GM13976 (cell line): ENCODE results near the gene DACT2.

Source experiments
- DNase-seq: peaks from one replicate; pipeline ENCODE4 v3.0.0; 2012; ENCODE audit warnings: low spot score
- CTCF ChIP-seq: IDR thresholded peaks from 2 replicates; pipeline ENCODE4 v1.5.1; 2012; ENCODE audit warnings: borderline replicate concordance, mild to moderate bottlenecking; ENCODE audit not compliant: insufficient read depth; ENCODE audit errors: extremely low read depth, missing control alignments, control extremely low read depth
- in situ Hi-C: fragments of 300-500 bp; cut with MboI; formaldehyde crosslinking; loops from one replicate; pipeline ENCODE4 v1.12.0; 2022; ENCODE audit warnings: low sequenced_read_pairs, mixed read lengths, inconsistent platforms; ENCODE audit not compliant: unreplicated experiment

Gene DACT2

GRCh38 chr6:168364793-168365421, 45.3 kb upstream of the DACT2 start:
- no peak for DNase-seq
- TF ChIP-seq CTCF: no peak
- in situ Hi-C loops: no loop called here

- DNase-seq: no peak
- in situ Hi-C loops: no loop called here
- no peak for TF ChIP-seq CTCF
Measured at GRCh38 chr6:168363811-168364792, 44.5 kb upstream of the DACT2 start.

- in situ Hi-C loops: no loop called here
- TF ChIP-seq CTCF: no peak
- DNase-seq: no peak
Measured at GRCh38 chr6:168363302-168363701, 43.7 kb upstream of the DACT2 start.

- DNase-seq: no peak
- no peak for TF ChIP-seq CTCF
- in situ Hi-C loops: no loop called here
Measured at GRCh38 chr6:168362276-168362990, 42.9 kb upstream of the DACT2 start.

- TF ChIP-seq CTCF: no peak
- DNase-seq: no peak
- in situ Hi-C loops: no loop called here
Measured at GRCh38 chr6:168361766-168362165, 42.2 kb upstream of the DACT2 start.

GRCh38 chr6:168359794-168360193, 40.2 kb upstream of the DACT2 start:
- DNase-seq: no peak
- no peak for TF ChIP-seq CTCF
- in situ Hi-C loops: no loop called here
